GM12878 (cell line): ENCODE data around the gene EDN2. TPM values are rescaled to one million over a fixed set of nuclear protein-coding genes. Genes with fewer than 3 reads are reported as not detected.

ENCODE experiments used
- BACH1 ChIP-seq: fragments of 450-650 bp; IDR thresholded peaks from 2 replicates; pipeline ENCODE4 v1.6.1; 2017; ENCODE audit warnings: mild to moderate bottlenecking, borderline replicate concordance
- BCL11A ChIP-seq: IDR thresholded peaks from 2 replicates; pipeline ENCODE4 v1.6.1; 2011; ENCODE audit warnings: low read depth, low read length
- CHD4 ChIP-seq: fragments of 200-600 bp; sonication (generic); IDR thresholded peaks from 2 replicates; pipeline ENCODE4 v1.6.1; 2016; ENCODE audit warnings: mild to moderate bottlenecking
- EED ChIP-seq: sonication (generic); IDR thresholded peaks from 2 replicates; pipeline ENCODE4 v1.6.1; 2016; ENCODE audit warnings: antibody characterized with exemption, low read depth
- ELK1 ChIP-seq: IDR thresholded peaks from 2 replicates; pipeline ENCODE4 v1.6.1; 2012; ENCODE audit warnings: low read depth, low read length, improper control_type of control experiment
- ETV6 ChIP-seq, 2 experiments: fragments of 450-650 bp in 1 of 2; IDR thresholded peaks in 1 of 2; conservative IDR thresholded peaks in 1 of 2; 2 replicates each; pipeline ENCODE4 v1.6.1; 2014; ENCODE audit warnings: antibody characterized with exemption in 1 of 2, borderline replicate concordance in 1 of 2, low read depth in 1 of 2, mild to moderate bottlenecking in 1 of 2, moderate library complexity in 1 of 2
- IKZF2 ChIP-seq, 2 experiments: fragments of 450-650 bp; IDR thresholded peaks; 2 replicates each; pipeline ENCODE4 v1.6.1; 2017; ENCODE audit warnings: mild to moderate bottlenecking in 2 of 2, moderate library complexity in 2 of 2
- LARP7 ChIP-seq: fragments of 450-650 bp; IDR thresholded peaks from 2 replicates; pipeline ENCODE4 v1.6.1; 2017; ENCODE audit warnings: mild to moderate bottlenecking
- MEF2B ChIP-seq: fragments of 450-650 bp; IDR thresholded peaks from 2 replicates; pipeline ENCODE4 v1.6.1; 2018; ENCODE audit warnings: mild to moderate bottlenecking, moderate library complexity; ENCODE audit not compliant: partially characterized antibody, poor library complexity, severe bottlenecking
- NRF1 ChIP-seq: conservative IDR thresholded peaks from 2 replicates; pipeline ENCODE4 v1.6.1; 2011; ENCODE audit warnings: mild to moderate bottlenecking, low read depth, low read length, improper control_type of control experiment
- POLR2AphosphoS2 ChIP-seq: IDR thresholded peaks from 2 replicates; pipeline ENCODE4 v1.6.1; 2011; ENCODE audit warnings: low read depth, mild to moderate bottlenecking, low read length, improper control_type of control experiment, moderate library complexity
- POU2F2 ChIP-seq: IDR thresholded peaks from 3 replicates; pipeline ENCODE4 v1.6.1; 2011; ENCODE audit warnings: low read depth, mild to moderate bottlenecking, low read length, borderline replicate concordance
- RAD51 ChIP-seq: fragments of 450-650 bp; IDR thresholded peaks from 2 replicates; pipeline ENCODE4 v1.6.1; 2016; ENCODE audit warnings: moderate library complexity, mild to moderate bottlenecking, inconsistent platforms
- SPI1 ChIP-seq: IDR thresholded peaks from 2 replicates; pipeline ENCODE4 v1.6.1; 2011; ENCODE audit warnings: low read depth, mild to moderate bottlenecking, low read length, moderate library complexity, borderline replicate concordance; ENCODE audit not compliant: insufficient read depth
- SRF ChIP-seq, 2 experiments: IDR thresholded peaks; 2 replicates each; pipeline ENCODE4 v1.6.1; 2011; ENCODE audit warnings: low read depth in 2 of 2, low read length in 2 of 2, mild to moderate bottlenecking in 1 of 2, moderate library complexity in 1 of 2
- TBL1XR1 ChIP-seq: IDR thresholded peaks from 2 replicates; pipeline ENCODE4 v1.6.1; 2012; ENCODE audit warnings: low read depth, low read length, improper control_type of control experiment
- ZBTB4 ChIP-seq: fragments of 450-650 bp; formaldehyde crosslinking; IDR thresholded peaks from 2 replicates; pipeline ENCODE4 v1.4.0; 2022; ENCODE audit warnings: mild to moderate bottlenecking, moderate library complexity
- ZNF622 ChIP-seq: fragments of 450-650 bp; IDR thresholded peaks from 2 replicates; pipeline ENCODE4 v1.6.1; 2017; ENCODE audit warnings: mild to moderate bottlenecking, inconsistent platforms
- polyA plus RNA-seq, 11 experiments: library from polyadenylated mRNA; depleted of rRNA in 4 of 11; unstranded in 6 of 11; stranded (reverse) in 5 of 11; fragments of >200 nt; fragmentation: Nextera tagmentation in 4 of 11; fragmentation: Illumina TruSeq in 1 of 11; extraction: Ambion mirVana in 4 of 11; extraction: Trizol in 1 of 11; gene quantifications; 1 replicate in 1 of 11; 2 replicates in 10 of 11; pipeline versions ENCODE4 v1.2.1 to v1.2.3, GENCODE V29; 2011 to 2016; ENCODE audit warnings: inconsistent platforms in 2 of 11, missing spikeins in 2 of 11, low read depth in 1 of 11
- total RNA-seq, 4 experiments: library from RNA; depleted of rRNA in 3 of 4; stranded (reverse); fragments of >200 nt in 3 of 4; fragmentation: Illumina TruSeq in 1 of 4; extraction: Trizol in 1 of 4; gene quantifications; 2 replicates each; pipeline versions ENCODE4 v1.2.1 to v1.2.3, GENCODE V29; 2013 to 2021
- TF ChIP-seq, protein P1 (sequence below): fragments of 450-650 bp; formaldehyde crosslinking; IDR thresholded peaks from 2 replicates; pipeline ENCODE4 v1.4.0; 2020; ENCODE audit warnings: mild to moderate bottlenecking, moderate library complexity
- TF ChIP-seq, protein P2 (sequence below): fragments of 150-350 bp; IDR thresholded peaks from 2 replicates; pipeline ENCODE4 v1.6.1; 2014; ENCODE audit warnings: mild to moderate bottlenecking, low read depth, low read length

EDN2 gene
- total and polyA plus RNA-seq, 10 of the 15 experiments (the other 5 are each of a cell fraction or from before 2014, with no cell fraction given): 0.11 to 1.5 (median 0.43) TPM; not detected in 1

DNA sequence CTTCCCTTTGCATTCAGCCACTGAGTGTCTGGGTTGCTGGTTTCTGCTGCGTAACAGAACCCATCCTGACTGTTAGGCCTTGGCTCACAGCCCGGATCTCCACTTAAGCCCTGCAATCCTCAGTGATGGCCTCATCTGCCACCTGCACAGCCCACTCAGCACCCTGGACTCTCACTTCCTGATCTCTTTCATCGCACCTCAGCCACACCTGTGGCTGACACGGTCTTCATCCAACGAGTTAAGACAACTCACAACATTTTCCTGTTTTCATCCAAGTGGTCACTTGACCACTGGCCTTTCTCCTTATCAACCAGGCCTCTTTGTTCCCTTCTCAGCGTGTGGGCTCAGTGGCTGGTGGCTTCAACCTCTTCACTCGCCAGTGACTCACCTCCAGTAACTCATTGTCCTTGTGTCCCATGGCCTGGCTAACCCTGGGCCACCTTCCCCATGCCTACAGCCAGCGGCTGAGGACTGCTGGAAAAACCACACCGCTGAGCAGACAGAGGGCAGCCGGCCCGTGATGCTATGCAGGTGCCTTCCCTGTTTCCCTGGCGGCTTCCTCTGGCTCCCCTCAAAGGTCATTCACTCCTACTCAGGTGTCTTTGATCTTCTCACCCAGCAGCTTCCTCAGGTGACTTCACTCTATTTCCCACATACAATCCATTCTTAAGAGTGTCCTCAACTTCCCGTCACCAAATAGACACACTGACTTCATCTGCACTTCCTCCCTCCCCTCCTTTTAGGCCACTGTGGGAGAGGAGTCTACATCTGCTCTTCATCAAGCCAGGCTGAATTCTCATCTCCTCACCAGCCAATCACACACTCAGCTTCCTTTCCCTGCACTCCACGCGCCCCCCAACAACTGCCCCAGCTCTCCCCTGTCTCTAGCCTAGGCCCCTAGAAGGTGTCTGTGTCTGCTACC, 19.9 kb upstream of the EDN2 start (continued):
- TF ChIP-seq, protein P1, sequence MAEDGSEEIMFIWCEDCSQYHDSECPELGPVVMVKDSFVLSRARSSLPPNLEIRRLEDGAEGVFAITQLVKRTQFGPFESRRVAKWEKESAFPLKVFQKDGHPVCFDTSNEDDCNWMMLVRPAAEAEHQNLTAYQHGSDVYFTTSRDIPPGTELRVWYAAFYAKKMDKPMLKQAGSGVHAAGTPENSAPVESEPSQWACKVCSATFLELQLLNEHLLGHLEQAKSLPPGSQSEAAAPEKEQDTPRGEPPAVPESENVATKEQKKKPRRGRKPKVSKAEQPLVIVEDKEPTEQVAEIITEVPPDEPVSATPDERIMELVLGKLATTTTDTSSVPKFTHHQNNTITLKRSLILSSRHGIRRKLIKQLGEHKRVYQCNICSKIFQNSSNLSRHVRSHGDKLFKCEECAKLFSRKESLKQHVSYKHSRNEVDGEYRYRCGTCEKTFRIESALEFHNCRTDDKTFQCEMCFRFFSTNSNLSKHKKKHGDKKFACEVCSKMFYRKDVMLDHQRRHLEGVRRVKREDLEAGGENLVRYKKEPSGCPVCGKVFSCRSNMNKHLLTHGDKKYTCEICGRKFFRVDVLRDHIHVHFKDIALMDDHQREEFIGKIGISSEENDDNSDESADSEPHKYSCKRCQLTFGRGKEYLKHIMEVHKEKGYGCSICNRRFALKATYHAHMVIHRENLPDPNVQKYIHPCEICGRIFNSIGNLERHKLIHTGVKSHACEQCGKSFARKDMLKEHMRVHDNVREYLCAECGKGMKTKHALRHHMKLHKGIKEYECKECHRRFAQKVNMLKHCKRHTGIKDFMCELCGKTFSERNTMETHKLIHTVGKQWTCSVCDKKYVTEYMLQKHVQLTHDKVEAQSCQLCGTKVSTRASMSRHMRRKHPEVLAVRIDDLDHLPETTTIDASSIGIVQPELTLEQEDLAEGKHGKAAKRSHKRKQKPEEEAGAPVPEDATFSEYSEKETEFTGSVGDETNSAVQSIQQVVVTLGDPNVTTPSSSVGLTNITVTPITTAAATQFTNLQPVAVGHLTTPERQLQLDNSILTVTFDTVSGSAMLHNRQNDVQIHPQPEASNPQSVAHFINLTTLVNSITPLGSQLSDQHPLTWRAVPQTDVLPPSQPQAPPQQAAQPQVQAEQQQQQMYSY (CRISPR knock-in tag): no peak
- TF ChIP-seq TBL1XR1 (no peak), SRF (IDR thresholded peaks at IDR 0.05; ENCODE audit: low read depth in 2 of 2, low read length in 2 of 2) (no peak), IKZF2 (IDR thresholded peaks at IDR 0.05) (peak in 1 of 2 experiments; percentile 33; a peak in 2 of 4 replicates), CHD4 (no peak), BCL11A (no peak), NRF1 (no peak), SPI1 (peak; percentile 58; the same call in 1 of the 2 replicates), ETV6 (conservative IDR thresholded peaks at IDR 0.05 in 1 of 2, IDR thresholded peaks at IDR 0.05 in 1 of 2; ENCODE audit: borderline replicate concordance in 1 of 2, low read depth in 1 of 2) (no peak), ZBTB4 (CRISPR knock-in tag) (no peak), ZNF622 (no peak), LARP7 (no peak), POLR2AphosphoS2 (no peak), RAD51 (no peak), MEF2B (no peak), POU2F2 (no peak), BACH1 (no peak), EED (no peak), ELK1 (no peak)
- TF ChIP-seq, protein P2, sequence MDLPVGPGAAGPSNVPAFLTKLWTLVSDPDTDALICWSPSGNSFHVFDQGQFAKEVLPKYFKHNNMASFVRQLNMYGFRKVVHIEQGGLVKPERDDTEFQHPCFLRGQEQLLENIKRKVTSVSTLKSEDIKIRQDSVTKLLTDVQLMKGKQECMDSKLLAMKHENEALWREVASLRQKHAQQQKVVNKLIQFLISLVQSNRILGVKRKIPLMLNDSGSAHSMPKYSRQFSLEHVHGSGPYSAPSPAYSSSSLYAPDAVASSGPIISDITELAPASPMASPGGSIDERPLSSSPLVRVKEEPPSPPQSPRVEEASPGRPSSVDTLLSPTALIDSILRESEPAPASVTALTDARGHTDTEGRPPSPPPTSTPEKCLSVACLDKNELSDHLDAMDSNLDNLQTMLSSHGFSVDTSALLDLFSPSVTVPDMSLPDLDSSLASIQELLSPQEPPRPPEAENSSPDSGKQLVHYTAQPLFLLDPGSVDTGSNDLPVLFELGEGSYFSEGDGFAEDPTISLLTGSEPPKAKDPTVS: no peak
